SIG-M5 treated with dmso at 0.1 percent for 504 hours (cell line): ENCODE results near the gene TAF9B.
A peak's percentile ranks its signal among the peaks of the same experiment; 100 is the strongest.
"Not testable (repeated sequence)": the region's sequence is repeated elsewhere in the genome, so short reads cannot be mapped to it uniquely, and the experiment has no call there.

Experiments used
- DNase-seq: peaks from one replicate; lab custom pipeline; 2025; ENCODE audit not compliant: unreplicated experiment; lab: John Stamatoyannopoulos, UW

TAF9B gene, protein sequence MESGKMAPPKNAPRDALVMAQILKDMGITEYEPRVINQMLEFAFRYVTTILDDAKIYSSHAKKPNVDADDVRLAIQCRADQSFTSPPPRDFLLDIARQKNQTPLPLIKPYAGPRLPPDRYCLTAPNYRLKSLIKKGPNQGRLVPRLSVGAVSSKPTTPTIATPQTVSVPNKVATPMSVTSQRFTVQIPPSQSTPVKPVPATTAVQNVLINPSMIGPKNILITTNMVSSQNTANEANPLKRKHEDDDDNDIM

GRCh38 chrX:78139160-78140123 lies at the start of gene TAF9B:
Gene TAF9B, minus strand, starts transcription at chrX:78139650. Its CDS starts 39 bp downstream, at chrX:78139611.
- DNase-seq, result peak; percentile 72

DNA sequence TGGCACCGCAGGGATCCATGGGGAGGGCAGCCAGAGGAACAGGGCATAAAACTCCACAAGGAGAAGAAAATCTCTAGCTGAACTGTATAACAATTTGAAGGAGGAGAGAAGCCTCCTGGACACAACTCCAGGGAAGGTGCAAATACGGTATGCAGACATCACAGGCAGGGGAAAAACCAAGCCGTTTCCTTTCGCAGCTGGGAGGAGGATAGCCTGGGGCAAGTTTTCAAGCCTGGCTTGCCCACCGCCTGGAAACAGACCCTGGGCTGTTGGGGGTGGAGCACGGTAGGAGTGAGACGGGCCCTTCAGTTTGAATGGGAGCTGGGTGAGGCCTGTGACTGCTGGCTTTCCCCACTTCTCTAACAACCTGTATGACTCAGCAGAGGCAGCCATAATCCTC lies 43.4 kb upstream of the TAF9B start:
- DNase-seq, result no peak

- DNase-seq, result no peak
Measured at GRCh38 chrX:78181307-78181706, 41.9 kb upstream of the TAF9B start.

GRCh38 chrX:78168065-78168464 lies 28.6 kb upstream of the TAF9B start:
- no peak for DNase-seq

DNA sequence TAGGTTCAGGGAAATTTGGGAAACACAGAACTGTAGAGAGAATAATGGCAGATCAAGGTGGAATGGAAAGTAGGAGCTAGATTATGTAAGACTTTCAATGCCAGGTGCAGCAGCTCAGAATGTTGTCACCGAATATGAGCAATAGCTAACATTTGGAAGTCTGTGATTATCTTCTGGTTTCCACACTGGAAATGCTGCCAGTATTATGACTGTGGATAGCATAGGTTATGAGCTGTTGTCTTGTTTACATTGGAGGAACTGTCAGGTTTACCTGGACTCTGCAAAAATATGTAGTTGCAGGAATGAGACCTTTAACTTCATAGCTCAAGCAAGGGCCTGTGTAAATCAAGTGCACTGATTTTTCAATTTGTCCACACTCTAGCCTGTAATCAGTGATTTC lies 26.0 kb upstream of the TAF9B start:
- DNase-seq, result no peak

DNA sequence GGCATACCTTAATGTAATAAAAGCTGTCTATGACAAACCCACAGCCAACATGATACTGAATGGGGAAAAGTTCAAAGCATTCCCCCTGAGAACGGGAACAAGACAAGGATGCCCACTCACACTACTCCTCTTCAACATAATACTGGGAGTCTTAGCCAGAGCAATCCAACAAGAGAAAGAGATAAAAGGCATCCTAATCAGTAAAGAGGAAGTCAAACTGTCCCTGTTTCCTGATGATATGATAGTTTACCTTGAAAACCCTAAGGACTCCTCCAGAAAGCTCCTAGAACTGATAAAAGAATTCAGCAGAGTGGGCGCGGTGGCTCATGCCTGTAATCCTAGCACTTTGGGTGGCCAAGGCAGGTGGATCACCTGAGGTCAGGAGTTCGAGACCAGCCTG lies 23.7 kb upstream of the TAF9B start:
- DNase-seq, result not testable (repeated sequence)

DNA sequence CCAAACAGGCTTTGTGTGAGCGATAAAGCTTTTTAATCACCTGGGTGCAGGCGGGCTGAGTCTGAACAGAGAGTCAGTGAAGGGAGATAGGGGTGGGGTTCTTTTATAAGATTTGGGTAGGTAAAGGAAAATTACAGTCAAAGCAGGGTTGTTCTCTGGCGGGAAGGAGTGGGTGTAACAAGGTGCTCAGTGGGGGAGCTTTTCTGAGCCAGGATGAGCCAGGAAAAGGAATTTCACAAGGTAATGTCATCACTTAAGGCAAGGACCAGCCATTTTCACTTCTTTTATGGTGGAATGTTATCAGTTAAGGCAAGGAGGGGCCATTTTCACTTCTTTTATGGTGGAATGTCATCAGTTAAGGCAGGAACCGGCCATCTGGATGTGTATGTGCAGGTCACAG lies 21.3 kb upstream of the TAF9B start:
- DNase-seq, result not testable (repeated sequence)

DNA sequence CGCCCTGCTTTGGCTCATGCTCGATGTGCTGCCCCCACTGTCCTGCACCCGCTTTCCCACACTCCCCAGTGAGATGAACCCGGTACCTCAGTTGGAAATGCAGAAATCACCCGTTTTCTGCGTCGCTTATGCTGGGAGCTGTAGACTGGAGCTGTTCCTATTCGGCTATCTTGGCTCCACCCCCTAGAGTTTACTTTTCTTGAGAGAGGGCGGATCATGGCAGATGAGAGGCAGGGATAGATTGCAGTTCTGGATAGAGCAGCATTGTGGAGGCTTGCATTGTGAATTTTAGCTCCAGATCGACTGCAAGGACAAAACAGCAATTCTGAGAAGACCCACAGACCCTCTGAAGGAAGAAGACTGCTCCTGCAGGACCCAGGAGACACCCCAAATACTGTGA lies 18.4 kb upstream of the TAF9B start:
- DNase-seq, result not testable (repeated sequence)

GRCh38 chrX:78157373-78157772 lies 17.9 kb upstream of the TAF9B start:
- not testable (repeated sequence) for DNase-seq

- DNase-seq, result not testable (repeated sequence)
Measured at GRCh38 chrX:78147002-78147540, 7.6 kb upstream of the TAF9B start.

- no peak for DNase-seq
Measured at GRCh38 chrX:78140206-78140605, 756 bp upstream of the TAF9B start.

DNA sequence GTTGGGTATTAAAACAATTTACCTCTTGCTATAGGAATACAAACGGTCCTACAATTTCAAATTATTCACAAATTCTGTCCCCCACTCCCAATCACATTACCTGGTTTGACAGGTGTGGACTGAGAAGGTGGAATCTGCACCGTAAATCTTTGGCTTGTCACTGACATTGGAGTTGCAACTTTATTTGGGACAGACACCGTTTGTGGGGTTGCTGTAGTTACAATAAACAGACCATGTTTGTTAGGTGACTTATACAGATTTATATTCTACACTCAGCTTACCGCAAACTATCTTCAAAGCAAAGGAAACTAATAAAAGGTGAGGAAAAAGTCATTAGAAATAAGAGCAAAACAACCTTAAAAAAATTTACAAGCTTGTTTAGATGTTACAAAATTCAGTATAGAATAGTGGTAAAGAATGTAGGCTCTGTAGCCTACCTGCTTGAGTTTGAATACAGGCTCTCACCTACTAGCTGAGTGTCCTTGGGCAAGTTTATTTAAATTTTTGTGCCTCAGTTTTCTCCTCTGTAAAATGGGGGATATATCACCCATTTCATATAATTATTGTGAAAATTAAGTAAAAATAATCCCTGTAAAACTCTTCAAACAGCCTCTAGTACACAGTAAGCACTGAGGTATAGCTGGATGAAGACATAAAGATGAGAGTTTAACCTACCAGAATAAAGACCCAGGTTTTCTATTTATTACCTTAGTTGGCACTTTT lies 6.1 kb downstream of the TAF9B start:
- no peak for DNase-seq

DNA sequence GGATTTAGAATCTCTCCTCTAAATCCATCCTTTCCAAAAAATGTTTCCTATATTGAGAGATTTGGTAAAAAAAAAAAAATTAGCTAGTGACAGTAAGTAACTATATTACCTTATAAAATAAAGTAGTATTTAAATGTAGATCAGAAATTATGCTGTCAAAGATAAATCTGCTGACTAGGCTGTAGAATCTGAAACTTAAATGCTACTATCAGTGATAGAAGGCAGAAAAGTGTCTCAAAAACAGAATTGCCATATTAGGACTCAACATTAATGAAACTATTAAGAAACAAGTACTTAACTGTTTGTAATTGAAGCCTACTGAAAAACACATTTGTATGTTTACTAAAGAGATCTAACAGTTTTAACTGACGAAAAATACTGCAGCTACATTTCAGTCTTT lies 8.3 kb downstream of the TAF9B start:
- no peak for DNase-seq

DNA sequence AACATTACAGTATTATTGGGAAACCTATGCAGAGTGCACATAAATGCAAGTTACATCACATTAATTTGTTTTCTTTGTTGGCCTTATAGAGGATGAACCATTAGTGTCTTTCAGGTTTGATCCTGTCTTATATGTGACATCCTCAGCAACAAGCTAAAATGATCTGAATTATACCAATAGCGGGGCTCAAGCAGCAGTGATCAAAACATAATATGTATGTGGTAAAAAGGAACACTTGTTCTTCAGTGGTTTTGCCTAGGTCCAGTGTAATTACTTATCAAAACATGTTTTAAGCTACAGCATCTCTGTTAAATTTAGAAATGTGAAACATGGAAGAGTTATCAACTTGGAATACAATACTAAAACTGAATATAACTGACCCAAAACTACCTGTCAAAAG lies 9.1 kb downstream of the TAF9B start:
- no peak for DNase-seq

DNA sequence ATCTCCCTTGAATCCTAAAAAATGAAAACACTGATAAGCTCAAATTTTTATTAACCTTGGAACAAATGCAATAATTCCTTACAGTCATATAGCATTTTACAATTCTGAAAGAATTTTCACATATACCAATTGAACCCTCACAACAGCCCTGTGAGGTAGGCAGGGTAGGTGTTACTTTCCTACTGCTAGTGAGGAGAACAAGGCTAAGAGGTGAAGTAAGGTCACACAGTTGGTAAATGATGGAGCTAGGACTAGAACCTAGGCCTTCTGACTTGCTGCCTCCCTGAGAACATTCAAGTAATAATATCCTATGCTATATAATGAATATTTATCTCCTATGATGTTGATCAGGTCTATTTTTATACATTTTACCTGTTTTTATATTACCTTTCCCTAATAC lies 9.7 kb downstream of the TAF9B start:
- no peak for DNase-seq

DNA sequence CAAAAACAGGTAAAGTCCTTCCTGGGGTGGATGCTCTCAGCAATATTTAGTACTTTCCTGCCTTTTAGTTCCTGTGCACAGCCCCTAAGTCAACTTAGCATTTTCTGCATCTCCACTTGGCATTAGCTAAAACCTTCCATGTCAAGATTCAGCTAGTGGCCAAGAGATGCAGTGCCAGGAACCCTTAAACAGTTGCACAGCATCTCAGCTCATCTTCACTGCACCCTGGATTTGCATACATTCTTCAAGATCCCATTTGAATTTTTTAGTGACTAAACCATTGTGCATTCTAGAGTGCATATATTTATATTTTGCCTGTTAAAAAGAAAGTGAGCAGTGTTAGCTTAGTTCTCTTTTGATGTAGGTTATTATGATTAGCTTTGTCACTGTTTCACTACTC lies 13.7 kb downstream of the TAF9B start:
- not testable (repeated sequence) for DNase-seq

DNA sequence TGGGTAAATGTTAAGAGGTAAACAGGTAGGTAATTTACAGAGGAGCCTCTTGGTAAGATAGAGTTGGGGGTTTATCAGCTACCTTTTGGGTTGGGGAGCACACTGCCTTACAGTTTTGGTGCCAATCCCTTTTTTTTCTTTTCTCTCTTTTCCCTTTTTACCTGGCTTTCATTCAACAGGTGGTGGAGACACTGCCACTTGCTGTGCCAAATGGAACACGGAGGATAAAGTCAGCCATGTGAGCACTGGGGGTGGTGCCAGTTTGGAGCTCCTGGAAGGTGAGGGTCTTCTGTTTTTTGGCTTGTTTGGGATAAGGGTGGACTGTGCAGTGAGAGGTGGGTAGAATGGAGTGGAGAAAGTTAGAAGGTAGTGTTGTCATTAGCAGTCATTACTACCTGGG lies 14.3 kb downstream of the TAF9B start:
- no peak for DNase-seq

DNA sequence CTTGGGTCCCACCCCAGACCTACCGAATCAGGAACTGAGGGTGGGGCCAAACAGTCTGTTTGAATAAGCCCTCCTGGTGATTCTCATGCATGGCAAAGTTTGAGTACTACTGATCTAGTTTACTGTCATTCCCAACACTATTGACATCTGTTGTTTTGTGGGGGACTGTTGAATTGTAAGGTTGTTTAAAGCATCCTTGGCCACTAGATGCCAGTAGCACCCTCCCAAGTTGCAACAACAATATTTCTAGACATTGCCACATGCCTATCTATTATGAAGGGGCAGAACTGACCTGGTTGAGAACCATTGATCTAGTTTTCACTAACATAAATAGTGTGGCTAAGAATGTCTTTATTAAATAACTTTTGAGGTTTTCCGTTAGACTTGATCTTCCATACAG lies 15.1 kb downstream of the TAF9B start:
- DNase-seq, result peak; percentile 30

- DNase-seq, result no peak
Measured at GRCh38 chrX:78123190-78123589, 16.3 kb downstream of the TAF9B start.

DNA sequence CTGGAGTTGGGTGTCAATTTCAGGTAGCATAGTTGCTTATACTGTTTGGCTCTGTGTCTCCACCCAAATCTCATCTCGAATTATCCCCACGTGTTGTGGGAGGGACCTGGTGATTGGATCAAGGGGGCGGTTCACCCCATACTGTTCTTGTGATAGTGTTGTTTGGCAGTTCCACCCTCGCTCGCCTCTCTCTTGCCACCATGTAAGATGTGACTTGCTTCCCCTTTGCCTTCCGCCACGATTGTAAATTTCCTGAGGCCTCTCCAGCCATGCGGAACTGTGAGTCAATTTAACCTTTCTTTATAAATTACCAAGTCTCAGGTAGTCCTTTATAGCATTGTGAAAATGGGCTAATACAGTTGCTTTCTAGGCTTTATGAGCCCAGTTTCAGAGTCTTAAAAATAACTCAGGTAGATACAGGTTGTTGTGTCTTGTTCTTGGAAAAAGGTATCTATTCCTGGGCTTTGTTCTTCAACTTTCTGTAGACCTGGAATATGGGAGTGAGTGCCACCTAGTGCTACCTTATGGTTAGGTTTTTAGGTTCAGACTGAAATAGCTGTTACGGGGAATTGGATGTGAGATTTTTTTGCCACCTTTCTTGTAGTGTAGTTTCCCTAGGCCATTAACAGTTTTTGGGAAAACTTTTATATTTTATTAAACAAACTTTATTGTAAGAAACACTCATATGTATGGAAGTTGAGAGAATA lies 19.8 kb downstream of the TAF9B start:
- DNase-seq, result peak; percentile 17

DNA sequence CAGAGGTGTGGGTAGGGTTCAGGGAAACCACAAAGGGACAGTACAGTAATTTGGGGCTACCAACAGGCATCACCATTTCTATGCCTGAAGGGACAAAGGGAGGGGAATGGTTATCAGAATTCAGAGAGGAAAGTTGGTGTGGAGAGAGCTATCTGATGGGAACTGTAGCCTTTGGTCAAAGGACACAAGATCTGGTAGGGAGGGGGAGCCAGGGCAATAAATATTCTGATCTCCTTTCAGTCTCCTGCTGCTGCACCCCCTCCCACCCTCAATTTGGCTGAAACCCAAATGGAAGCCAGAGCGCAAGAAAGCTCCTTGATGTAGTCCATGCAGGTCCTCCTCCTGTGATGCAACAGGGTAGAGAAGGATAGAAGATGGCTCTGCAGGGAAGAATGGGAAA lies 20.8 kb downstream of the TAF9B start:
- DNase-seq, result no peak
